ENCODE measurements around the gene HLA-DQB1.
A peak's percentile ranks its signal among the peaks of the same experiment; 100 is the strongest.
"Not testable (repeated sequence)": the region's sequence is repeated elsewhere in the genome, so short reads cannot be mapped to it uniquely, and the experiment has no call there.

Gene HLA-DQB1

DNA sequence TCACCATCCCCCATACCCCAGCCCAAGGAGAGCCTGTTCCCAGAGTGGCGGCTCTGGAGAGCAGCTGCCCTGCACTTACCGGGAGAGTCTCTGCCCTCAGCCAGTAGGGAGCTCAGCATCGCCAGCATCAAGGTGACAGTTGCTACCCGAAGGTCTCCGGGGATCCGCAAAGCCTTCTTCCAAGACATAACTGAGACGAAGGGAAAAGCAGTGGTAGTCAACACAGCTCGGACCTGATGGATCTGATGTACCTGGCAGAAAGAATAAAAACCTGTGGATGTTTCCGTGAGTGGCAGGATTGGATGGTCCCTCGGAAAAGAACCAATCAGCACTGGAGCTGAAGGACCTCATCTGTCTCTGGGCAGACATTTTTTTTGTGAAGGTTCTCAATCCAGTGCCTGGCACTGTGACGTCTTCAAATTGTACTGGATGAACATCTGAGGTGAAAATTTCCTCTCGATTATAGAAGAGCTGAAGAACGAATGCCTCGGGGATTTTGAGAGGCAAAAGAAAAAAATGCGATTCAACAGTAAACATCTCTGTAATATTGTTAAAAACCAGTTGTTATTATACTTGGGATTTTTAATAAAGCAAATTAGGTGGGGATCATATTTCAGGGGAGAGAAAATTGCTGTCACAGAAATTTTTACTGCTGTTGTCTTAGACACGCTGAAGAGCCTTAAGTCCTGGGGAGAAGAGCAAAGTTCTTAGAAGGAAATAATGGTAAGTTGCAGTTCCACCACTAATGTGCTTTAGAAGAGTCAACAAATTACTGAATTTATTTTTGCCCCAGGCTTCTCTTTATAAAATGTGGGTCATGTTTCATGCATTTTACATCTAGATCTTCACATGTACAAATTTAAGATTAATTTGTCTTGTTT, at the start of gene HLA-DQB1:
TSS of gene HLA-DQB1 (minus strand) at position 238 of the 881 bp plus-strand sequence. CDS start at position 188, 50 bp downstream.
- peak; percentile 77 to 86 for DNase-seq

- DNase-seq, result no peak
Measured at GRCh38 chr6:32713241-32713640, 46.8 kb upstream of the HLA-DQB1 start.

DNA sequence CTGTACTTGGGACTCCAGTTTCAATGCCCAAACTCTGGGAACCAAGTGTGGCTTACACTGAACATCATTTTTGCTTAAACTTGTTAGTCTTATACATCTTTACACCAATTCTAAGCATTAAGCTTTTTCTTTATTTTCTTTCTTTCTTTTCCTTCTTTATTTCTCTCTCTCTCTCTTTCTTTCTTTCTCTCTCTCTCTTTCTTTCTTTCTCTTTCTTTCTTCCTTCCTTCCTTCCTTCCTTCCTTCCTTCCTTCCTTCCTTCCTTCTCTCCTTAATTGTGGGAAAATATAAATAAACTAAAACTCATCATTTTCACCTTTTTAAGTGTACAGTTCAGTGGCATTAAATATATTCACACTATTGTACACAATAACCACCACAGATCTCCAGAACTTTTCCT, 43.2 kb upstream of the HLA-DQB1 start:
- no peak for DNase-seq

DNA sequence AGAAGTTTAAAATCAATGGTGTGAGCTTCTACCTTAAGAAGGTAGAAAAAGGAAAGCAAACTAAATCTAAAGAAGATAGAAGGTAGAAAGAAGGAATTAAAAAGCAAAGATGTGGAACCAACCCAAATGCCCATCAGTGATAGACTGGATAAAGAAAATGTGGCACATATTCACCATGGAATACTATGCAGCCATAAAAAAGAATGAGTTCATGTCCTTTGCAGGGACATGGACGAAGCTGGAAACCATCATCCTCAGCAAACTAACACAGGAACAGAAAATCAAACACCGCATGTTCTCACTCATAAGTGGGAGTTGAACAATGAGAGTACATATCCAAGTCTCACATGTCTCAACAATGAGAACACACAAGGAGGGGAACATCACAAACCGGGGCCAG, 38.7 kb upstream of the HLA-DQB1 start:
- not testable (repeated sequence) for DNase-seq

DNA sequence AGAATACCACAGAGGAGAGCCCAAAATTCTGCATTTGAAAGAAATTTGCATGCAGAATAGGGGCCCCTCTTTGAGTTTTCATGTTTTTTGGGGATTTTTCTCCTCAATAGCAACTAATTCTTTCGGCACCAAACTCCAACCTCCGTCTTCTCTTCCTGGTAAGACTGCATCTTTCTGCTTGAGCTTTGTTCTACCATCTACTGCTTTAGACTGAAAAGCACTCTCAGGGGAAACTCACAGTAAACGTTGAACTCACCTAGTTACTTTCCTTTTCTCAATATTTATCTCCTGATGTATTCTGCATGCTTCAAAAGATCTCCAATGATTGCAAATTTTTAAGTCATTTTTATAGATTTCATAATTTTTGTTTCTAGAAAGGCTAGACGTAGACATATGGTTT, 36.9 kb upstream of the HLA-DQB1 start:
- DNase-seq, result no peak

DNA sequence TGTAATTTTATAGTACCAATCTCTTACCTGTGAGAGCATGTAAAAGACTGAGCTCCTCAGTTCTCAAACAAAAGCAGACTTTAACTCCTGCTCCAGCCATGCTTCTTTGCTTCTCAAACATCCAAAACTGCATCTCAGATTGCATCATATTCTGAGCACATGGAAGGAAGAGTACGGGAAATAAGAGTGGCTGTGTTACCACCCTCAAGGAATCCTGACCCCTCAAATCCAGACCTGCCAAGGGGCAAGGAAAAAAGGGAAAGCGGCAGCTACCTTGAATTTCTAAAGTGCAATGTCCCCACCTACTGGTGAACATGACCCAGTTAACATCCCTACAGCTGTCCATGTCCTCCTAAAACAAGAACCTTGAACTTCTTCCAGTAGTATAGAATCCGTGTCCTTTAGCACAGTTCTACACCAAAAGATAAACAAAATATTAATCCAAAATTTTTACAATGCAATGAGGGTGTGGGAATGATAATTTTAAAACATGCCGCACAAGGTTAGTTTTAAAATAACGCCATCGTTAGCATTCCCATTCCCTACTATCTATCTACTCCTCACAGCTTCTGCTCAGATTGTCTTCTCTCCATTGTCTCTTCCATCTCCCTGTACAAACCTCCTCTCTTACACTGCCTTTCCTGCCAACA, 34.1 kb upstream of the HLA-DQB1 start:
- peak; percentile 34 to 55 for DNase-seq

GRCh38 chr6:32697031-32697430, 30.6 kb upstream of the HLA-DQB1 start:
- no peak for DNase-seq

GRCh38 chr6:32692019-32692418, 25.6 kb upstream of the HLA-DQB1 start:
- DNase-seq, result peak; percentile 72 to 82

DNA sequence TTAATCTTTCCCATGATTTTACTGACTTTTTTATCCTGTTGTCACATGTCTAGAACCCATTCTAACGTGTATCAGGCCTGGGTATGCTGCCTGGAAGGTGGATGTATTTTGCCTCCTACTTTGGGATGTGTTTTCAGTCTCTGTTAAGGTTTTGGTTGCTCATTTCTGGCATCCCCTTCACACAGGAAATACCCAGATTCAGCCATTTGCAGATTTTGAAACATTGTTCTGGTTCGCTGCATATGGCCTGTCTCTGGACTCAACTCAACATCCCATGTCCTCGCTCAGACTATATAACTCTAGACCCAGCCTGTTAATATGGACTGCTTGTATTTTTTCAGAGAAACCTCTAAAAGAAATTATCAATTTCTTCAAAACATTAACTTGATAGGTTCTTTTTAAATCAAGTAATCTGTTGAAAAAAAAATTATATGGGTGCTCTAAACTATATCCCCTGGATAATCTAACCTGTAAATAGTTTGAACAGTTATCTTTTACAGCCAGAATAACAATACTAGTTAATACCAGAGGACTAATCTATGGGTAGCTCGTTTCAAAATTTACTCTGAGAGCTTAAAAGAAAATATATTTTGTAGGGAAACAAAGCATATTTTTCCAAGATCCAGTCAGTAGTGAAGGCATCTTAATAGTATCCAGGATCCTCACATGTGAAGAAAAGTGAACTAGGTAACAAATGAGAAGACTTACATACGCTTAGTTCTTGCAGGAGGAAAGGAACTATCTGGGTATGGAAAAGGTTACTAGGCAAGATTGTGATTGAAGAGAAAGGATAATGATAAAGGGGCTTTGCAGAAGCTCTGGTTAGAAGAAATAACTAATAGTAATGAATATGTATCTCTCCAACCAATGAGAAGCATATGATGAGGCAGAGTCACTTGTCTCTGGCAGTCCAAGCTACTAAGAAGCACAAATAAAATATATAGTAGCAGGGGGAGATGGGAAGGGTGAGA, 23.4 kb upstream of the HLA-DQB1 start:
- peak in 1 of 2 donors; percentile 35 for DNase-seq

DNA sequence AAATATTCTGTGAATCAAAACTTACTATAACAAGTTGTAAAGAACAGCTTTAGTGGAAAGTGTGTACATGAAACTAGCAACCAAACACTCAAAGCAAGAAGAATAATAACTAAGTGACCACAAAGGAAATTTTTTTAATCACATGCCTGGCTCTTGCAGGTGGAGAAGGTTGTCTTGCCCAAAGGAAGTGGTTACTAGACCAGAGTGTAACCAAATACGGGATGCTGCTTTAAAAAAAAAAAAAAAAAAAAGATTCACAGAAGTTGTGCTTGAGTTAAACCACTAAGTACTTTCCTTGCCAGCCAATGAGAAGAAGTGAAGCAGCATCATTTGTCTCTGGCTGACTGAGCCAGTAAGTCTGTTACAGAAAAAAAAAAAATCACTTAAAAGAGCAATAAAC, 19.1 kb upstream of the HLA-DQB1 start:
- peak; percentile 74 to 87 for DNase-seq

GRCh38 chr6:32684246-32684645, 17.8 kb upstream of the HLA-DQB1 start:
- no peak for DNase-seq

- DNase-seq, result no peak
Measured at GRCh38 chr6:32680055-32680454, 13.6 kb upstream of the HLA-DQB1 start.

- no peak for DNase-seq
Measured at GRCh38 chr6:32679492-32679891, 13.0 kb upstream of the HLA-DQB1 start.

DNA sequence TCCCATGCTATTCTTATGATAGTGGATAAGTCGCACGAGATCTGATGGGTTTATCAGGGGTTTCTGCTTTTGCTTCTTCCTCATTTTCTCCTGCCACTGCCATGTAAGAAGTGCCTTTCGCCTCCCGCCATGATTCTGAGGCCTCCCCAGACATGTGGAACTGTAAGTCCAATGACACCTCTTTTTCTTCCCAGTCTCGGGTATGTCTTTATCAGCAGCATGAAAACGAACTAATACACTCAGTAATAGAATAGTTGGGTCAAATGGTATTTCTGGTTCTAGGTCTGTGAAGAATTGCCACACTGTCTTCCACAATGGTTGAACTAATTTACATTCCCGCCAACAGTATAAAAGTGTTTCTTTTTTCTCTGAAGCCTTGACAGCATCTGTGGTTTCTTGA, 7.7 kb upstream of the HLA-DQB1 start:
- DNase-seq, result not testable (repeated sequence)

- DNase-seq, result not testable (repeated sequence)
Measured at GRCh38 chr6:32671908-32672307, 5.5 kb upstream of the HLA-DQB1 start.

- DNase-seq, result no peak
Measured at GRCh38 chr6:32669893-32670292, 3.4 kb upstream of the HLA-DQB1 start.

- DNase-seq, result no peak
Measured at GRCh38 chr6:32669240-32669639, 2.8 kb upstream of the HLA-DQB1 start.

DNA sequence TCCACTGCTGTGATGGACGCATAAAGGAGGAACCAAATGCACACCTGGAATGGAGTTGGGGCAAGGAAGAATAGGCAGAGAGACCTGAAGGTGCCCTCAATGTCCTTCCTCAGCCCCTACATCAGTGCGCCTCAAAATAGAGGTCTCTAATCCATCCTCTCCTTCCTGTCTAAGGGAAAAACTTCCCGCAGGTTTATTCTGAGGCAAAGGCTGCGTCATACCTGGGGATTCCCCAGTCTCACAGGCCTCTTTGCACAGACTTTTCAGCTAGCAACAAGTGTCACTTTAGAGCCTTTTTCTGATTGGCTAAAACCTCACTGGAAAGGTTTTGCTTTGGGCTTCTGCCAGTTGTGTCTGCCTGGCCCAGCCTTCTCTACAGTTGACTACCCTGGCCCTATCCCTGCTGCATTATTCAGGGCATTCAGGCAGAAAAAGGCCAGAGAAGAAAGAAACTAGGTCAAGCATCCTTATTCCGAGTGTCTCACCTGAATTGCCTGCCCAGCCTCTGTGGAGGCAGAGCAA, 1.8 kb upstream of the HLA-DQB1 start:
- peak; percentile 80 to 93 for DNase-seq

GRCh38 chr6:32665661-32666060, 796 bp downstream of the HLA-DQB1 start:
- DNase-seq, result no peak

GRCh38 chr6:32664827-32665362, 1.6 kb downstream of the HLA-DQB1 start:
- peak in 1 of 2 donors; percentile 52 for DNase-seq

- DNase-seq, result no peak
Measured at GRCh38 chr6:32664354-32664753, 2.1 kb downstream of the HLA-DQB1 start.

- DNase-seq, result no peak
Measured at GRCh38 chr6:32662836-32663235, 3.6 kb downstream of the HLA-DQB1 start.

Measured in CD4-positive, alpha-beta T cell treated with Interleukin-1 beta for 1 hour (primary cell).